ENCODE results near the gene ETV7. TPM values are rescaled to one million over a fixed set of nuclear protein-coding genes. Genes with fewer than 3 reads are reported as not detected.
"Not testable (repeated sequence)": the region's sequence is repeated elsewhere in the genome, so short reads cannot be mapped to it uniquely, and the experiment has no call there.

ETV7 gene
- total and polyA plus RNA-seq, 2 of the 13 experiments (the other 11 are each of a cell fraction or from before 2014, with no cell fraction given): not detected

DNA sequence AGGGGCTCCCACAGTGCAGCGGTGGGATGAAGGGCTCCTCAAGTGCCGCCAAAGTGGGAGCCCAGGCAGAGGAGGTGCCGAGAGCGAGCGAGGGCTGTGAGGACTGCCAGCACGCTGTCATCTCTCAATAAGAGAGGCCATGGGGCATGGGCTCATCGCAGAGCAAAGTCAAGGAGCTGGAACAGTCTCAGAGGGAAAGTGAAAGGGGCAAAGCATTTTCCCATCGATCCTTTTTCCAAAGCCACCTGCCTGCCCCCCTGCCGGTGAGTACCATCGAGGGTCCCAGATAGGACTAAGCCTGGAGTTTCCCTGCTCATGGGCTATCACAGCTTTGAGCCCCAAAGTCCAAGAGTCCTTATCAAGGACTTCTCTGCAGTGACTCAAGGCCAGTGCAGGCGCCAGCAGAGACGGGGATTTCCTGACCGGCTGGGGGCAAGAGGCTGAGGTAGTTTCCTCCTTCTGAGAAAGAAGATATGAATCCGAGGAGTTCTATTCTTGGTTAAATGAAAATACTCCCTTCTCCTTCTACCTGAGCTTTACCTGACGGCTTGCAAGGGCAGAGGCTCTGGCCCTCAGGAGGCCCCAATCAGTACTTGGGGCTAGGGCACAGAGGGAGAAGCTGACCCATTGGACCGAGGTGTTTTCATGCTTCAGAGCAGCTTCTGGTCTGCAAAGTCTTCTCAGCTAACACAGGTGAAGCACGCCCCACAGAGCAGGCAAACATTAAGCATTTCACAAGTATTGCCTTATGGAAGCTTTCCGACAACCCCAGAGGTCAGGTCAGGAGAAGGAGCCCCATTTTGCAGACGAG, 22.6 kb downstream of the ETV7 start:
- no peak for TF ChIP-seq MTA3 (CRISPR knock-in tag; IDR thresholded peaks at IDR 0.05)
- POLR2A ChIA-PET: no interaction called here
- intact Hi-C loops (cut with micrococcal nuclease; ENCODE audit: unreplicated experiment): no loop called here

DNA sequence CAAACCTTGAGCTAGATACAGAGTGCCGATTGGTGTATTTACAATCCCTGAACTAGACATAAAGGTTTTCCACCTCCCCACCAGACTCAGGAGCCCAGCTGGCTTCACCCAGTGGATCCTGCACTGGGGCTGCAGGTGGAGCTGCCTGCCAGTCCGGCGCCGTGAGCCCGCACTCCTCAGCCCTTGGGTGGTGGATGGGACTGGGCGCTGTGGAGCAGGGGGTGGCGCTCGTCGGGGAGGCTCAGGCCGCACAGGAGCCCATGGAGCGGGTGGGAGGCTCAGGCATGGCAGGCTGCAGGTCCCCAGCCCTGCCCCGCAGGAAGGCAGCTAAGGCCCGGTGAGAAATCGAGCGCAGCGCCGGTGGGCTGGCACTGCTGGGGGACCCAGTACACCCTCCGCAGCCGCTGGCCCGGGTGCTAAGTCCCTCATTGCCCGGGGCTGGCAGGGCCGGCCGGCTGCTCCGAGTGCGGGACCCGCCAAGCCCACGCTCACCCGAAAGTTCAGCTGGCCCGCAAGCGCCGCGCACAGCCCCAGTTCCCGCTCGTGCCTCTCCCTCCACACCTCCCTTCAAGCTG, 23.3 kb downstream of the ETV7 start:
- H3K4me1 ChIP-seq (ENCODE audit: insufficient read depth, low read length); DNase-seq (ENCODE audit: low spot score); ATAC-seq; FAIRE-seq; POLR2A ChIA-PET; H3K4me2 ChIP-seq (ENCODE audit: low read depth, low read length); intact Hi-C loops (cut with micrococcal nuclease; ENCODE audit: unreplicated experiment); H3K9me3 ChIP-seq (ENCODE audit: low read length); H2AFZ ChIP-seq (ENCODE audit: low read length); BruUV-seq (replicated peaks); H3K27ac ChIP-seq (ENCODE audit: extremely low read length, insufficient read depth, low read length); H3K4me3 ChIP-seq (replicated peaks in 1 of 3; ENCODE audit: insufficient read depth in 1 of 3, low read depth in 2 of 3, low read length in 3 of 3); H4K20me1 ChIP-seq (ENCODE audit: insufficient read depth, low read length); H3K36me3 ChIP-seq (replicated peaks in 1 of 2; ENCODE audit: control insufficient read depth in 1 of 2, insufficient read depth in 2 of 2, low read length in 2 of 2); CTCF ChIA-PET (ENCODE audit: low intra/inter-chr PET ratio, low total read pairs); H3K9ac ChIP-seq (ENCODE audit: insufficient read depth, low read depth, low read length); H3K79me2 ChIP-seq (ENCODE audit: insufficient read depth, low read length): not testable (repeated sequence)
- peaks cover 4 to 15% of the 10 kb centered on the region in 2 experiments; a peak in 4 of 5 replicates for H3K27me3 ChIP-seq (ENCODE audit: control insufficient read depth in 1 of 2, insufficient read depth in 2 of 2, low read length in 2 of 2)
- WGBS (ENCODE audit: low lambda C conversion rate): 92% methylated on average over 22 of the region's 34 CpGs
- in situ Hi-C loops (cut with HindIII; ENCODE audit: extremely low pct_ligation_motif_present, low pct_unique_long_range_greater_than_20kb): loop anchor here (5.0 kb wide), 2 partner anchors 62 to 237 kb away; no protein-coding TSS in a partner anchor

More for the DNA sequence above, 22.6 kb downstream of the ETV7 start:
- DNase-seq (ENCODE audit: low spot score): no peak
- BruUV-seq (replicated peaks): no TSS peak
- no peaks in the 10 kb centered on the region for H3K9me3 ChIP-seq (ENCODE audit: low read length)
- no peak for ATAC-seq
- peak overlapping the region in 1 of 3 experiments; percentile 9; a peak in 1 of 6 replicates for H3K4me3 ChIP-seq (replicated peaks in 1 of 3; ENCODE audit: insufficient read depth in 1 of 3, low read depth in 2 of 3, low read length in 3 of 3)
- H3K27me3 ChIP-seq (ENCODE audit: control insufficient read depth in 1 of 2, insufficient read depth in 2 of 2, low read length in 2 of 2): peaks cover 4 to 15% of the 10 kb centered on the region in 2 experiments; a peak in 4 of 5 replicates
- no peaks in the 10 kb centered on the region for H3K79me2 ChIP-seq (ENCODE audit: insufficient read depth, low read length)
- in situ Hi-C loops (cut with HindIII; ENCODE audit: extremely low pct_ligation_motif_present, low pct_unique_long_range_greater_than_20kb): loop anchor here (5.0 kb wide), 2 partner anchors 63 to 238 kb away; no protein-coding TSS in a partner anchor
- CTCF ChIA-PET (ENCODE audit: low intra/inter-chr PET ratio, low total read pairs): interaction anchor here (0.7 kb wide), 1 partner anchor 62 kb away, joined by 3 read pairs; no protein-coding TSS in a partner anchor
- H3K27ac ChIP-seq (ENCODE audit: extremely low read length, insufficient read depth, low read length): no peak overlapping the region
- H3K4me2 ChIP-seq (ENCODE audit: low read depth, low read length): peak overlapping the region; percentile 44
- no peak overlapping the region for H3K9ac ChIP-seq (ENCODE audit: insufficient read depth, low read depth, low read length)
- H3K4me1 ChIP-seq (ENCODE audit: insufficient read depth, low read length): peaks cover 9% of the 10 kb centered on the region
- no peak for FAIRE-seq
- no peaks in the 10 kb centered on the region for H3K36me3 ChIP-seq (replicated peaks in 1 of 2; ENCODE audit: control insufficient read depth in 1 of 2, insufficient read depth in 2 of 2, low read length in 2 of 2)
- WGBS (ENCODE audit: low lambda C conversion rate): 35% methylated on average over 18 of the region's 19 CpGs
- H2AFZ ChIP-seq (ENCODE audit: low read length): no peak overlapping the region
- no peaks in the 10 kb centered on the region for H4K20me1 ChIP-seq (ENCODE audit: insufficient read depth, low read length)
